Measurements from ENCODE around the gene NIN.

NIN gene

GRCh38 chr14:50758305-50758704 is 72.7 kb downstream of the NIN start:
- DNase-seq = no peak

DNA sequence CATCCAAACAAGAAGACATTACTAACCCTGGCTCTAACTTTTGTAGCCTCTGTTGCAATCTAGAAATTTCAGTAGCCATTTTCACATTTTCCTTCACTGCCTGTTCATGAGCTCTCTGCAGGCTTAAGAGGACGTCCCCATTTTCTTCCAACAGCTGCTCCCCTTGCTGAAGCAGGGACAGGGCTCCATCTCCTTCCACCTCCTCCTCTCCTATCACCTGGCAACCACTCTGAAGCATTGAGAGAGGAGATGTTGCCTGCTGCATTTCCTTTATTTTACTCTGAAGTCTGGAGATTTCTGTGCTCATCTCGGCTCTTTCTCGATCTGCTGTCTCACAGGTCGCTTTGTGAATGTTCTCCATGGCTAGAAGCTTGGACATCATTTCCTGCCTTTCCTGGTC is 73.3 kb downstream of the NIN start:
- no peak for DNase-seq

GRCh38 chr14:50756300-50756699 is 74.7 kb downstream of the NIN start:
- DNase-seq = no peak

DNA sequence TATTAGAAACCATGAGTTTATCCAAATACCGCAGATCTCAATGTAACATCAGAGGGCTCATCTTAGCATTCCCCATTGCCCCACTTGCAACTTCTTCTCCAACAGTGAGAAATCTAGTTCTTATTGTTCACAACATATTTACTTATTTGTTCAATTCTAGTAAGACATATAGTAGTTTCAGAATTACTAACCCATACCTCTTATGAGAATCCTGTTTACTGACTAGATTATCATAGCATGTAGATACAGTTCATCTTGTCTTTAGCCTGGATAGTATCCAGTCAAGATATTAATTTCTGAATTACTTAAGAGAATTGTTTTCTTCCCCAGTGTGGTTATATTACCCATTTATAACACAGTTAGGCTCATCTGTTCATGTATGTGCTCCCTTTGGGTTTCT is 80.6 kb downstream of the NIN start:
- no peak for DNase-seq

DNA sequence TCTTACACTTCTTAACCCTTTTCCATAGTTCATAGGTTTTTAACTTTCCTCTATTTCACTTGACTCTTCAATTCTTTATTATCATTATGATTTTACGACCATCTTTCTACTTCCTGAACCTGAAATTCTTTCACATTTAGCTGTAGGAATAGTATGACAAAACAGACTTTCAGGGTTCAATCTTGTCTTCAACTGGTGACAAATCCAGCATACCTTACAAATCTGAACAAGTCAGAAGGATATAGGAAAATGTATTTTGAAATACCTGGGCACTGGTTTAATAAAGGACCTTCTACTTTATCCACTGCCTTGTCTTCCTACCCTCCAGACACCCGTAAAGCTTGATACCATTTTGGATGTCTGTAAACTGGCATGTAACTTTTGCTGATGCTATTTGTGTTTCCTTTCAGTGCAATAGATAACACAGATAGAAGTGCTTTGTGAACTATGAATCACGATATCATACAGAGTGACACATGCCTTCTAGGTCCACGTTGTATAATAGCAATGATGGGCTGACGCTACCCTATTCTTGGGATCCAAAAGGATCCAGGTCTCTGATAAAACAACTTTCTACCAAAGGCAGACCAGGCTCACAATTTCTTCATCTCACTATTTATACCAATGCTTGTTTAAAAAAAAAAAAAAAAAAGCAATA is 85.4 kb downstream of the NIN start:
- DNase-seq = no peak

DNA sequence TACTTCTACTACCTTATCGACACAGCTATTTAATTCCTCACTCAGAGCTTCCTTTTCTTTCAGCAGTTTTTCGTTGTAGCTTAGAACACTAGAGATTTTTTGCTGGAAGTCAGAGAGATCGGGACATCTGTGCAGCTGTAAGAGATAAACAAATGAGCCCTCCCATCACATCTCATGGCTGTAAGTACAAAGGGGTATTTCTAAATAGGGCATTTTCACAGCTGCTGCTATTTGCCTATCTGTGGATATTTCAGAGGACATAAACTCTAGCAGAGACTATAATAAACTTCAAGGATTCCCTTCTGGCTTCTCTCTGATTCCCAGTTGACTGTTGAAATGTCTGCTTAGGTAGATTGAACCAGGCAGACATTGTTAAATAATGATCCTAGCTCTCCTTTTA is 86.7 kb downstream of the NIN start:
- DNase-seq = no peak

DNA sequence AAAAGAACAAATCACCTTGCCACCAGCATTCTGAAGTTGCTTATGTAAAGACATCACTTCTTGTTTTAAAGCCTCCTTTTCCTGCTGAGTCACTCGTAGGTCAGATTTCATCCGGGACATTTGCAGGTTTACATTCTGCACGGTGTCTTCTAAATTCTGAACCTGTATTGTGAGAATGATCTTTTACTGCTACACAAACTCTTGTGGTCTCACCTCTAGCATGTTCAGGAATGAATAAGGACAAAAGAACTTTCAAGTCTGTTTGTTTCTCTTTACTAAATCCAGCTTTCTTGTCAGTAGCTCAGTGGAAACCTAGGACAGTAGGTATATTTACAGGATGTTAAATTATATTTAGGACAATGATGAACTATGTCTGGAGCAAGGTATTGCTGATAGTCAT is 89.4 kb downstream of the NIN start:
- no peak for DNase-seq

GRCh38 chr14:50740856-50741255 is 90.1 kb downstream of the NIN start:
- DNase-seq = no peak

DNA sequence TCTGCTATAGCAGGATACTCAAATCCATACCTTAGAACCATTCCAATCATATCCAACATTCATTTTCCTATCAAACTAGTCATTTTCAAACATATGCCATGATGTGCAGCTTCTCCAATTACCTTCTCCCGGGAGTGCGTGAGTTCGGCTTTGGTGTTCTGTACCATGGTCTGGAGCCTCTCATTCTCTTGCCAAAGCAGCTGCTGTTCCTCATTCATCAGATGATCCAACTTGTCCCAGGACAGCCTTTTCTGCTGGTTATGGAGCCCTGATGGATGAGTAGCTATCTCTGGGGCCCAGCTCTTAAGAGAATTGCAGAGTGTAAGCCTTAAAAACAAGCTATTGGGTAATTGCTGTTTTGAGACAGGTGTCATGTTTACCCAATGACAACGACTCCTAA is 91.8 kb downstream of the NIN start:
- no peak for DNase-seq

GRCh38 chr14:50736932-50737419 is 94.0 kb downstream of the NIN start:
- DNase-seq = no peak

DNA sequence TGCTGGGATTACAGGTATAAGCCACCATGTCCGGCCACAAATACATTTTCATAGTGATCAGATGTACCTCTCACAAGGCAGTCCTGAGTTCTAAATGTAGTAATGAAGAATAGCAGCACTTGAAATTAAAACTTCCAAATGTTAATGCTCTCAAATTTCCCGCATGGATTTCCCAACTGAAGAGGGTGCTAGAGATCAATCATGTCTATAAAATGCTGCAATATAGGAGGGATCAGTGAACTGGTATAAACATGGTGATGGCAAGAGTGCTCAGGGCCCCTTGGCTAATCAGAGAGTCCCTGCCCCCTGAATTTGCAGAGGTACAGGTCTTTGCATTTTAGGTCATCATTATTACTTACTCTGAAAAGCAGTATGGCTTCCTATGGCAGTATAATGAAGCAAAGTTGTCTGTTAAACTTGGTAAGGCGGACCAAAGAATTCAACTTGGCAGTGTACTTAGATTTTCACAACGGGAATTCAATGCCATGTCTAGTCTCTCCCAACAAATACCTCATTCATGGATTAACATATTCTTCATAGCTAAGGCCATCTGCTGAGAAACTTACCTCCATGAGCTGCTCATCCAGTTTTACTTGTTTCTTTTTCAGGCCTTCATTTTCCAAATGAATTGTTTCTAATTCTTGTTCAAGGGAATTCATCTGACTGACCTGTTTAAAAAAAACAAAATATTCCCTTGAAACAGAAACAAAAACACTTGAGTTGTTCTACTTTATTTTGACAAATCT is 95.8 kb downstream of the NIN start:
- DNase-seq = no peak

DNA sequence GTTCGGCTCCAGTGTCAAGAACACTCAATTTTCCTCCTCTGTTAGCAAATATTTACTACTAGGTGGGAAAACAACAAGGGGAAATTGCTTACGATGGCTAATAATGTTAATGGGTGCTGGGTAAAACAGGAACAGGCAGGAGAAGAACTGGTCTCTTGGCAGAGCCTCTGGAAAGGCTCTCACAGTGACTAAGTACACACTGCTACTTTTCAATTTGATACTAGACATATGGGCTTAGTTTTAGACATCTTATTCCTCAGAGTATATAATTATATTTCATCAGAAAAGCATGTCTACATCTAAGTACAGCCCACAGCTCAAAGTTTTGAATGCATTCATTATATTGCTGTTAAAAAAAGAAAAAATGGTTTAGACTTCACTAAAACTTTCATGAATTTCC is 97.5 kb downstream of the NIN start:
- DNase-seq = no peak

- DNase-seq = no peak
Measured at GRCh38 chr14:50728836-50729235, 102.1 kb downstream of the NIN start.

GRCh38 chr14:50726372-50727107 is 104.4 kb downstream of the NIN start:
- peak; percentile 58 for DNase-seq

- no peak for DNase-seq
Measured at GRCh38 chr14:50725761-50726160, 105.2 kb downstream of the NIN start.

DNA sequence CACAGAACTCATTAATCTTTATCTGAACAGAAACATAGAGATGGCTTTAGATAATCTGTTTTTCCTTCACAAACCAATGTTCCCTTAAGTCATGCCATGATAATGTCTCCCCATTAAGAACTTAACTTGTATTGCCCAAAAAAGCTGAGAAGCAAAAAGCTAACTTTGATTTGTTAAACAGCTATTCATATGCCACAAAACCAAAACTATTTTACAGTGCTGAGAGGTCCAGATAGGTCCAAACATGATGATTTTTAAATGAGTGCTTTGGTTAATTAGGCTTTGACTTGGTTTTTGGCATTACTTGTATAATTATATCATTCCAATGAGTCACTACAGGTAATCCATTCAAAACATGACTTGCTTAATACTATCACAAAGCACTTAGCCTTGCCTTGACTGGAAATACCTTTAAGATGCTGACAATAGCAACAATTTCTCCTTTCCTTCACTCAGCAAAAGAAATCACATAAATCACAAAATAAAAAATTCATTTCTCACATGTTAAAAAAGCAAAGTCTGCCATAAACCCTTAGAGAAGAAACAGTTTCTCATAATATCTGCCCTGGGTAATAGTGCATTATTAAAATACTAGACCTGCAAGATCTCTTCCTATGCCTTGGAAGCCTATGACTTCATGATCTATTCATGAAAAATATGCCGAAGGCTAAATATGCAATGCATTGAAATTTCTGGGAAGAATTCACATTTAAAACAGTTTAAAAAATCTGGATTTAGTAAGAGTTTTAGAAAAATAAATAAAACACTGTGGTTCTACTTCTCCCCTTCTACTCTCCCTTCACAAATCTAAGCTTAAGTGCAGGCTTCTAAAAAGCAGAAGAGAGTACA is 110.8 kb downstream of the NIN start:
- peak; percentile 75 for DNase-seq

DNA sequence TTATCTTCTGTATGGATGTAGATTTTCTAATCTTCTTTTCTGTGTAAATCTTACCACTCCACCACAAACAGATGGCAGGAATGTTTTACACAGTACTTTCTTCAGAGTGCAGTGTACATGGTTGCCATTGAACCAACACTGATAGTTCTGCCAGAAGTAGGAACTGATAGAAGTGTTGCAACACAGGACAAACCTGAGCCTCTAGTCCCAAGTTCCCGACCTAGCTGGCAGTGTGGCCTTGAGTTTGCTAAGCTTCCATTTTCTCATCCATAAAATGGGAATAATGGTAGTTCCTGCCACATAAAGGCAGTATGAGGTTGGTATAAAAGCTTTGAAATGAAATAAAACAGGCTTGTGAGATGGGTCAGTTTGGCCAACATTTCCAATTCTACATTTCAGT is 112.0 kb downstream of the NIN start:
- no peak for DNase-seq

DNA sequence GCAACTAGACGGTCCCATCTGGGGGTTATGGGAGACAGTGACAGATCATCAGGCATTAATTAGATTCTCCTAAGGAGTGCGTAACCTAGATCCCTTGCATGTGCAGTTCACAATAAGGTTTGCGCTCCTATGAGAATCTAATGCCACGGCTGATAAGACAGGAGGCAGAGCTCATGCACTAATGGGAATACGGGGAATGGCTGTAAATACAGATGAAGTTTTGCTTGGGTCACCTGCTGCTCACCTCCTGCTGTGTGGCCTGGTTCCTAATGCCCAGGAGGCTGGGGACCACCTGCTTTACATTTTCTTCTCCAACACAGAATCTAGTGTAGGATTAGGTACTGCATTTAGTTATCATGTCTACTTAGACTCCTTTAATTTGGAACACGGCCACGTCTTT is 113.2 kb downstream of the NIN start:
- DNase-seq = no peak

DNA sequence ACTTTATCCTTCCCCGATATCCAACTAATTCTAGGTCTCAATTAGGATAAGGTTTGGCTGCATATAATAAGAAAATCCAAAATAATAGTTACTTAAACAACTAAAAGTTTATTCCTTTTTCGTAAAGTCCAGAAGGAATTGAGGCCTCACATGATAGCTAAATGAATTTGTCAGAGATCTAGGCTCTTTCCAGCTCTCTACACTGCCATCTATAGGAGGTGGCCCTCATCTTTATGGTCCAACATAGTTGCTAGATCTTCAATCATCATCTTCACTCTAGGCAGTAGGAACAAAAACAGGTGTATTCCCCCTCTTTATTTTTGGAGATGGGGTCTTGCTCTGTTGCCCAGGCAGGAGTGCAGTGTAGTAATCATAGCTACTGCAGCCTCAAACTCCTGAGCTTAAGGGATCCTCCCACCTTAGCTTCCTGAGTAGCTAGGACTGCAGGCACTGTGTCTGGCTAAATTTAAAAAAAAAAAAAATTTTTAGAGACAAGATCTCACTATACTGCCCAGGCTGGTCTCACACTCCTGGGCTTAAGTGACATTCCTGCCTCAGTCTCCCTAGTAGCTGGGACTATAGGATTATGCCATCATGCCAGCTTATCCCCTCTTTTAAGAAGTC is 116.4 kb downstream of the NIN start:
- DNase-seq = peak; percentile 56

GRCh38 chr14:50711043-50711442 is 119.9 kb downstream of the NIN start:
- no peak for DNase-seq

- DNase-seq = no peak
Measured at GRCh38 chr14:50705026-50705593, 125.9 kb downstream of the NIN start.

DNA sequence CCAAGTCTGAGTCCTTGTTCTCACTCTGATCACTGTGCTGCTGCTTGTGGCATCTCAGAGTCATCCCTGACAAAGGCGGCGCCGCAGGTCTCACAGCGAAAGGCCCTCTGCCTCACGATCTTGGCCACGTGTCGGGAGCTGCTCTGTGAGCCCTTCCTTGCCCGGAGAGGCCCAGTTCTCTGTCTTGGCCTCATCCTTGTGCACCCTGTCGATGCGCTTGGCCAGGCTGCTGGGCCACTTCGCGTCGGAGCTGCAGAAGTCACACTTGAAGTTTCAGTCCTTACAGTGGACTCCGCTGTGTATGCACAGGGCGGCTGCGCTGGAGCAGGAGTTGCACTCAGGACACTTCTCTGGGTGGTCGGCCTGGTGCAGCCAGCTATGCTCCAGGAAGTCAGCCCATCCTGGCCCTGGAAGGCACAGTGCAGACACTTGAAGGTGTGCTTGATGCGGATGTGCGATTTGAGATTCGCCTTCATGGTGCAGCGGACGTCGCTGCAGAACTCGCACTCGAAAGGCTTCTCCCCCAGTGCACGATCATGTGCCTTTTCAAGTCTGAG is 126.4 kb downstream of the NIN start:
- DNase-seq = no peak
